ENCODE results near the gene SEL1L3. TPM values are rescaled to one million over a fixed set of nuclear protein-coding genes. Genes with fewer than 3 reads are reported as not detected.

Gene SEL1L3
- total and polyA plus RNA-seq, 2 donors (not counting 1 experiment from before 2014, with no cell fraction given), result 13.2 to 56.3 TPM

- H3K4me2 ChIP-seq (ENCODE audit: extremely low read depth, insufficient read depth, low read length), result no peak overlapping the region
- H3K27ac ChIP-seq (ENCODE audit: insufficient read depth, low read length), result no peak overlapping the region
- H3K9me3 ChIP-seq (ENCODE audit: control insufficient read depth, insufficient read depth, low read depth, low read length), result no peaks in the 10 kb centered on the region
- no peak overlapping the region for H3K9ac ChIP-seq (ENCODE audit: insufficient read depth, low read length)
- H2AFZ ChIP-seq (ENCODE audit: low read length), result no peak overlapping the region
- H3K79me2 ChIP-seq (ENCODE audit: control insufficient read depth, insufficient read depth, low read length), result no peaks in the 10 kb centered on the region
- no peaks in the 10 kb centered on the region for H4K20me1 ChIP-seq (ENCODE audit: control insufficient read depth, extremely low read depth, insufficient read depth, low read length)
- H3K4me3 ChIP-seq (replicated peaks in 1 of 4; ENCODE audit: control extremely low read depth in 1 of 4, insufficient read depth in 1 of 4, low read depth in 3 of 4, low read length in 4 of 4), result no peak overlapping the region
- no peak for TF ChIP-seq EZH2 (IDR thresholded peaks at IDR 0.05; ENCODE audit: low read length, missing control alignments)
- no peak for TF ChIP-seq CTCF (conservative IDR thresholded peaks at IDR 0.05 in 1 of 2, IDR thresholded peaks at IDR 0.05 in 1 of 2; ENCODE audit: low read depth in 1 of 2, low read length in 2 of 2)
- DNase-seq (ENCODE audit: low read depth in 2 of 2), result peak in 1 of 2 donors; percentile 43
- H3K4me1 ChIP-seq (ENCODE audit: control insufficient read depth, extremely low read depth, insufficient read depth, low read length), result no peaks in the 10 kb centered on the region
- H3K36me3 ChIP-seq (ENCODE audit: control insufficient read depth, insufficient read depth, low read length), result no peaks in the 10 kb centered on the region
- H3K27me3 ChIP-seq (ENCODE audit: control insufficient read depth, insufficient read depth, low read length), result no peaks in the 10 kb centered on the region
These were observed 83.8 kb downstream of the SEL1L3 start for GRCh38 chr4:25779021-25779420.

DNA sequence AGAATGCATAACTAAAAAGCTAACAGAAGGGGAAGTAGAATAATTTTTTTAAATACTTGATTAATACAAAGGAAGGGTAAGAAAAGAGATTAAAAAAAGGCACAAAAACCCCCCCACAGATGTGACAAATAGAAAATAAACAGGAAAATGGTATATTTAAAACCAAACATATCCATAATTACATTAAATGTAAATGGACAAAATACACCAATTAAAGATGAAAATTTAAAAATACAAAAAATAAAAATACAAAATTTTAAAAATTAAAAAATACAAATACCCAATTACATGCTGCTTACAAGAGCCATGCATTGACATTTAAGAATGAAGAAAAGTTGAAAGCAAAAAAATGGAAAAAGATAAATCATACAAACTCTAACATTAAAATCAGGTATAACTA lies 86.0 kb downstream of the SEL1L3 start:
- H3K27ac ChIP-seq (ENCODE audit: insufficient read depth, low read length), result no peak overlapping the region
- H3K36me3 ChIP-seq (ENCODE audit: control insufficient read depth, insufficient read depth, low read length), result no peaks in the 10 kb centered on the region
- H4K20me1 ChIP-seq (ENCODE audit: control insufficient read depth, extremely low read depth, insufficient read depth, low read length), result no peaks in the 10 kb centered on the region
- no peaks in the 10 kb centered on the region for H3K79me2 ChIP-seq (ENCODE audit: control insufficient read depth, insufficient read depth, low read length)
- no peaks in the 10 kb centered on the region for H3K4me1 ChIP-seq (ENCODE audit: control insufficient read depth, extremely low read depth, insufficient read depth, low read length)
- H3K27me3 ChIP-seq (ENCODE audit: control insufficient read depth, insufficient read depth, low read length), result no peaks in the 10 kb centered on the region
- no peak overlapping the region for H3K4me3 ChIP-seq (replicated peaks in 1 of 4; ENCODE audit: control extremely low read depth in 1 of 4, insufficient read depth in 1 of 4, low read depth in 3 of 4, low read length in 4 of 4)
- no peak overlapping the region for H3K9ac ChIP-seq (ENCODE audit: insufficient read depth, low read length)
- H3K9me3 ChIP-seq (ENCODE audit: control insufficient read depth, insufficient read depth, low read depth, low read length), result no peaks in the 10 kb centered on the region
- TF ChIP-seq CTCF (conservative IDR thresholded peaks at IDR 0.05 in 1 of 2, IDR thresholded peaks at IDR 0.05 in 1 of 2; ENCODE audit: low read depth in 1 of 2, low read length in 2 of 2), result no peak
- no peak for DNase-seq (ENCODE audit: low read depth in 2 of 2)
- no peak overlapping the region for H3K4me2 ChIP-seq (ENCODE audit: extremely low read depth, insufficient read depth, low read length)
- H2AFZ ChIP-seq (ENCODE audit: low read length), result no peak overlapping the region

GRCh38 chr4:25775166-25775565 lies 87.6 kb downstream of the SEL1L3 start:
- no peak for TF ChIP-seq CTCF (conservative IDR thresholded peaks at IDR 0.05 in 1 of 2, IDR thresholded peaks at IDR 0.05 in 1 of 2; ENCODE audit: low read depth in 1 of 2, low read length in 2 of 2)
- TF ChIP-seq EZH2 (IDR thresholded peaks at IDR 0.05; ENCODE audit: low read length, missing control alignments), result no peak
- DNase-seq (ENCODE audit: low read depth in 2 of 2), result peak in 1 of 2 donors; percentile 38
- Histone ChIP-seq H3K27ac (ENCODE audit: insufficient read depth, low read length) (no peak overlapping the region), H3K4me1 (ENCODE audit: control insufficient read depth, extremely low read depth, insufficient read depth, low read length) (no peaks in the 10 kb centered on the region), H3K9ac (ENCODE audit: insufficient read depth, low read length) (no peak overlapping the region), H3K4me3 (replicated peaks in 1 of 4; ENCODE audit: control extremely low read depth in 1 of 4, insufficient read depth in 1 of 4, low read depth in 3 of 4, low read length in 4 of 4) (no peak overlapping the region), H3K4me2 (ENCODE audit: extremely low read depth, insufficient read depth, low read length) (no peak overlapping the region), H2AFZ (ENCODE audit: low read length) (no peak overlapping the region), H3K27me3 (ENCODE audit: control insufficient read depth, insufficient read depth, low read length) (no peaks in the 10 kb centered on the region), H4K20me1 (ENCODE audit: control insufficient read depth, extremely low read depth, insufficient read depth, low read length) (no peaks in the 10 kb centered on the region), H3K79me2 (ENCODE audit: control insufficient read depth, insufficient read depth, low read length) (no peaks in the 10 kb centered on the region), H3K9me3 (ENCODE audit: control insufficient read depth, insufficient read depth, low read depth, low read length) (no peaks in the 10 kb centered on the region), H3K36me3 (ENCODE audit: control insufficient read depth, insufficient read depth, low read length) (no peaks in the 10 kb centered on the region)
